Mesothelial cell of epicardium (in vitro differentiated cells): ENCODE results near the gene KSR1. TPM values are rescaled to one million over a fixed set of nuclear protein-coding genes. Genes with fewer than 3 reads are reported as not detected.

ENCODE experiments used
- DNase-seq, 2 experiments: peaks; one replicate each; pipeline ENCODE4 v3.0.0; 2021; ENCODE audit warnings: low spot score in 2 of 2; ENCODE audit not compliant: unreplicated experiment in 2 of 2
- H3K27ac Mint-ChIP-seq: 2 replicates; pipeline ENCODE4 v1.8.0; 2021; ENCODE audit warnings: mixed read lengths
- H3K27me3 Mint-ChIP-seq: 2 replicates; pipeline ENCODE4 v1.8.0; 2021; ENCODE audit warnings: low read depth, mixed read lengths
- H3K36me3 Mint-ChIP-seq: 2 replicates; pipeline ENCODE4 v1.8.0; 2021; ENCODE audit warnings: mixed read lengths
- H3K4me1 Mint-ChIP-seq: 2 replicates; pipeline ENCODE4 v1.8.0; 2021; ENCODE audit warnings: mixed read lengths
- H3K4me3 Mint-ChIP-seq: 2 replicates; pipeline ENCODE4 v1.8.0; 2021; ENCODE audit warnings: mild to moderate bottlenecking, moderate library complexity, mixed read lengths
- H3K9me3 Mint-ChIP-seq: 2 replicates; pipeline ENCODE4 v1.8.0; 2021; ENCODE audit warnings: mixed read lengths
- CTCF ChIP-seq: fragments of 200-600 bp; sonication (generic); IDR thresholded peaks from one replicate; pipeline ENCODE4 v1.5.0; 2021; ENCODE audit warnings: antibody characterized with exemption; ENCODE audit not compliant: unreplicated experiment
- total RNA-seq: library from RNA; stranded (reverse); gene quantifications from 3 replicates; pipeline ENCODE4 v1.2.1, GENCODE V29; 2021

Gene KSR1
- total RNA-seq, 1 donor from 2014 or later, result 69.4 TPM

- H3K27ac Mint-ChIP-seq, result peak overlapping the region; percentile 87
Observed at GRCh38 chr17:27531469-27531961, 75.3 kb downstream of the KSR1 start.

GRCh38 chr17:27532269-27533263 is 76.3 kb downstream of the KSR1 start:
- H3K4me3 Mint-ChIP-seq, result no peak overlapping the region
- peaks cover 57% of the 10 kb centered on the region for H3K4me1 Mint-ChIP-seq
- DNase-seq, result no peak
- TF ChIP-seq CTCF, result no peak
- no peaks in the 10 kb centered on the region for H3K27me3 Mint-ChIP-seq
- H3K36me3 Mint-ChIP-seq, result no peaks in the 10 kb centered on the region
- no peaks in the 10 kb centered on the region for H3K9me3 Mint-ChIP-seq
- peak overlapping the region; percentile 79 for H3K27ac Mint-ChIP-seq

More at GRCh38 chr17:27531469-27531961, 75.3 kb downstream of the KSR1 start:
- Mint-ChIP-seq H3K4me3 (no peak overlapping the region), H3K4me1 (peaks cover 61% of the 10 kb centered on the region), H3K9me3 (no peaks in the 10 kb centered on the region), H3K36me3 (no peaks in the 10 kb centered on the region), H3K27me3 (no peaks in the 10 kb centered on the region)
- TF ChIP-seq CTCF, result no peak
- no peak for DNase-seq

GRCh38 chr17:27533874-27534815 is 77.9 kb downstream of the KSR1 start:
- H3K27me3 Mint-ChIP-seq, result no peaks in the 10 kb centered on the region
- no peaks in the 10 kb centered on the region for H3K9me3 Mint-ChIP-seq
- no peak for DNase-seq
- no peak overlapping the region for H3K4me3 Mint-ChIP-seq
- no peak for TF ChIP-seq CTCF
- H3K36me3 Mint-ChIP-seq, result no peaks in the 10 kb centered on the region
- peak overlapping the region; percentile 82 for H3K27ac Mint-ChIP-seq
- H3K4me1 Mint-ChIP-seq, result peaks cover 57% of the 10 kb centered on the region

- peak overlapping the region; percentile 84 for H3K27ac Mint-ChIP-seq
- H3K4me1 Mint-ChIP-seq, result peaks cover 51% of the 10 kb centered on the region
- no peaks in the 10 kb centered on the region for H3K9me3 Mint-ChIP-seq
- no peaks in the 10 kb centered on the region for H3K36me3 Mint-ChIP-seq
- no peak for TF ChIP-seq CTCF
- no peak overlapping the region for H3K4me3 Mint-ChIP-seq
- H3K27me3 Mint-ChIP-seq, result no peaks in the 10 kb centered on the region
- no peak for DNase-seq
Observed at GRCh38 chr17:27535178-27535928, 79.1 kb downstream of the KSR1 start.

- peak overlapping the region; percentile 84 for H3K27ac Mint-ChIP-seq
- TF ChIP-seq CTCF, result no peak
Observed at GRCh38 chr17:27535975-27536374, 79.7 kb downstream of the KSR1 start.

More at GRCh38 chr17:27535975-27536374, 79.7 kb downstream of the KSR1 start:
- Mint-ChIP-seq H3K36me3 (no peaks in the 10 kb centered on the region), H3K4me1 (peaks cover 45% of the 10 kb centered on the region), H3K27me3 (no peaks in the 10 kb centered on the region), H3K4me3 (no peak overlapping the region), H3K9me3 (no peaks in the 10 kb centered on the region)
- no peak for DNase-seq
